K562 (cell line): ENCODE data around the gene CDHR1. TPM values are rescaled to one million over a fixed set of nuclear protein-coding genes. Genes with fewer than 3 reads are reported as not detected.

ENCODE experiments used
- ATAC-seq: fragments of 200-7000 bp; cut with Tn5 transposase; 3 replicates; pipeline ENCODE4 v1.9.1; 2020; ENCODE audit warnings: moderate library complexity
- BruUV-seq: library from RNA; stranded (reverse); fragments of 400-500 nt; replicated peaks from 2 replicates; lab custom pipeline; 2021; lab: Mats Ljungman, UMichigan
- CTCF ChIA-PET: fragments of 300-600 bp; formaldehyde crosslinking; extraction: SDS; loops from one replicate; lab custom pipeline; 2021; ENCODE audit warnings: low intra/inter-chr PET ratio; lab: Yijun Ruan, JAX
- POLR2A ChIA-PET: fragments of 300-600, 350-650 bp; sonication (Branson Sonifier 250); formaldehyde crosslinking; extraction: SDS; loops from one replicate; lab custom pipeline; 2021; ENCODE audit warnings: antibody characterized with exemption, inconsistent platforms; lab: Yijun Ruan, JAX
- DNase-seq, 4 experiments: peaks; one replicate each; pipeline versions ENCODE4 v3.0.0 to v3.0.0-alpha.2; 2011 to 2018; ENCODE audit warnings: low spot score in 3 of 4, mixed read lengths in 3 of 4; ENCODE audit errors: extremely low read depth in 1 of 4
- FAIRE-seq: peaks from 2 replicates; lab custom pipeline; 2011; peaks lifted over from hg19 to GRCh38; lab: Jason Lieb, UNC
- H2AFZ ChIP-seq: 2 replicates; pipeline ENCODE4 v1.6.0; 2011; ENCODE audit warnings: low read depth, low read length, control low read depth, inconsistent platforms
- H3K27ac ChIP-seq: fragments of 200-600 bp; 3 replicates; pipeline ENCODE4 v1.8.0; 2011; ENCODE audit warnings: low read depth, mild to moderate bottlenecking, control low read depth, inconsistent platforms, low read length, moderate library complexity, mixed read lengths; ENCODE audit errors: extremely low read depth
- H3K27me3 ChIP-seq, 2 experiments: fragments of 300-600 bp in 1 of 2; 2 replicates in 1 of 2; 3 replicates in 1 of 2; pipeline versions ENCODE4 v1.6.0 to v1.8.0; 2011; ENCODE audit warnings: inconsistent platforms in 2 of 2, low read length in 2 of 2, mild to moderate bottlenecking in 1 of 2, mixed read lengths in 1 of 2, moderate library complexity in 1 of 2; ENCODE audit not compliant: control insufficient read depth in 2 of 2, insufficient read depth in 2 of 2
- H3K36me3 ChIP-seq: fragments of 300-600 bp; 3 replicates; pipeline ENCODE4 v1.8.0; 2011; ENCODE audit warnings: mild to moderate bottlenecking, low read length, inconsistent platforms; ENCODE audit not compliant: control insufficient read depth, insufficient read depth
- H3K4me1 ChIP-seq, 2 experiments: fragments of 200-600 bp in 1 of 2; replicated peaks in 1 of 2; 2 replicates in 1 of 2; 3 replicates in 1 of 2; pipeline versions ENCODE4 v1.5.1 to v1.8.0; 2011; ENCODE audit warnings: inconsistent platforms in 2 of 2, low read length in 2 of 2, mild to moderate bottlenecking in 1 of 2, mixed read lengths in 1 of 2, moderate library complexity in 1 of 2; ENCODE audit not compliant: control insufficient read depth in 2 of 2, insufficient read depth in 2 of 2
- H3K4me2 ChIP-seq: 2 replicates; pipeline ENCODE4 v1.6.1; 2011; ENCODE audit warnings: low read length, control low read depth, inconsistent platforms, mixed read lengths; ENCODE audit not compliant: insufficient read depth
- H3K4me3 ChIP-seq: fragments of 200-600 bp; sonication (generic), shearing (Covaris generic); 2 replicates; pipeline ENCODE4 v1.5.1; 2016; ENCODE audit warnings: control low read depth, inconsistent platforms
- H3K79me2 ChIP-seq: fragments of 200-600 bp; 3 replicates; pipeline ENCODE4 v1.8.0; 2011; ENCODE audit warnings: low read length, inconsistent platforms; ENCODE audit not compliant: control insufficient read depth, insufficient read depth
- H3K9ac ChIP-seq, 2 experiments: 2 replicates each; pipeline versions ENCODE4 v1.6.0 to v1.6.1; 2011; ENCODE audit warnings: low read depth in 2 of 2, low read length in 2 of 2, control low read depth in 1 of 2, inconsistent platforms in 1 of 2, mild to moderate bottlenecking in 1 of 2, mixed read lengths in 1 of 2; ENCODE audit not compliant: insufficient read depth in 1 of 2
- H3K9me1 ChIP-seq: one replicate; pipeline ENCODE4 v1.6.0; 2011; ENCODE audit warnings: inconsistent platforms, mild to moderate bottlenecking, low read length, moderate library complexity; ENCODE audit not compliant: control insufficient read depth, insufficient read depth
- H3K9me3 ChIP-seq: replicated peaks from 2 replicates; pipeline ENCODE4 v1.5.1; 2011; ENCODE audit warnings: low read depth, low read length, inconsistent platforms; ENCODE audit not compliant: control insufficient read depth, insufficient read depth
- H4K20me1 ChIP-seq: replicated peaks from 2 replicates; pipeline ENCODE4 v1.6.1; 2011; ENCODE audit warnings: low read length, inconsistent platforms, mixed read lengths; ENCODE audit not compliant: control insufficient read depth, insufficient read depth
- BDP1 ChIP-seq: IDR thresholded peaks from 3 replicates; pipeline ENCODE4 v1.6.1; 2011; ENCODE audit not compliant: insufficient read length, insufficient read depth
- BRF1 ChIP-seq: IDR thresholded peaks from 3 replicates; pipeline ENCODE4 v1.6.1; 2011; ENCODE audit warnings: borderline replicate concordance, mild to moderate bottlenecking; ENCODE audit not compliant: insufficient read length; ENCODE audit errors: extremely low read depth
- HNRNPLL ChIP-seq: fragments of 200-400 bp; formaldehyde crosslinking; IDR thresholded peaks from 2 replicates; pipeline ENCODE4 v1.6.1; 2017; ENCODE audit warnings: low read length, low read depth, mild to moderate bottlenecking; ENCODE audit not compliant: poor library complexity, severe bottlenecking
- POLR2H ChIP-seq: IDR thresholded peaks from 2 replicates; pipeline ENCODE4 v1.6.1; 2016; ENCODE audit warnings: missing genetic modification characterization, low read depth, mild to moderate bottlenecking, control low read depth, missing compliant biosample characterization, moderate library complexity
- TAF1 ChIP-seq: IDR thresholded peaks from 2 replicates; pipeline ENCODE4 v1.6.1; 2011; ENCODE audit warnings: mild to moderate bottlenecking, low read length, moderate library complexity; ENCODE audit not compliant: insufficient read depth, control insufficient read depth, severe bottlenecking; ENCODE audit errors: extremely low read depth
- ZBTB1 ChIP-seq: sonication (generic); formaldehyde crosslinking; IDR thresholded peaks from 2 replicates; pipeline ENCODE4 v1.8.1; 2023; ENCODE audit warnings: missing genetic modification reagents, low read depth, mild to moderate bottlenecking, borderline replicate concordance
- ZNF174 ChIP-seq: fragments of 250-450 bp; sonication (Bioruptor Pico); IDR thresholded peaks from 2 replicates; pipeline ENCODE4 v1.4.0; 2020; ENCODE audit warnings: mild to moderate bottlenecking
- WGBS: fragments of 100-300 bp; shearing (Covaris generic); methylation state at CpG from one replicate; pipeline ENCODE4 v1.1.6; 2016; ENCODE audit warnings: low coverage, mixed read lengths; ENCODE audit not compliant: insufficient coverage; ENCODE audit errors: missing lambda C conversion rate; 5-methylcytosine and 5-hydroxymethylcytosine counted together
- in situ Hi-C: fragments of 300-500 bp; cut with MboI; formaldehyde crosslinking; loops from 4 replicates; pipeline ENCODE4 v1.15.0; 2018; ENCODE audit warnings: inconsistent platforms, mixed read lengths
- intact Hi-C: fragments of 100-400 bp; cut with micrococcal nuclease; formaldehyde crosslinking; loops from 2 replicates; pipeline ENCODE4 v1.14.2; 2022
- polyA plus RNA-seq, 8 experiments: library from polyadenylated mRNA; depleted of rRNA in 4 of 8; stranded (reverse) in 5 of 8; unstranded in 3 of 8; fragments of >200 nt; fragmentation: Nextera tagmentation in 2 of 8; fragmentation: Illumina TruSeq in 1 of 8; extraction: Ambion mirVana in 2 of 8; extraction: Trizol in 1 of 8; gene quantifications; 2 replicates each; pipeline versions ENCODE4 v1.2.1 to v1.2.3, GENCODE V29; 2011 to 2014; ENCODE audit warnings: inconsistent platforms in 1 of 8, missing spikeins in 1 of 8
- total RNA-seq, 7 experiments: library from RNA; depleted of rRNA in 6 of 7; stranded (reverse); fragments of >200 nt in 6 of 7; fragmentation: Illumina TruSeq in 2 of 7; extraction: Trizol in 2 of 7; gene quantifications; 2 replicates each; pipeline versions ENCODE4 v1.2.1 to v1.2.3, GENCODE V29; 2011 to 2021; ENCODE audit warnings: low replicate concordance in 1 of 7
- TF ChIP-seq, protein P1 (sequence below): fragments of 200-400 bp; formaldehyde crosslinking; IDR thresholded peaks from 2 replicates; pipeline ENCODE4 v1.6.1; 2017; ENCODE audit warnings: mild to moderate bottlenecking, low read depth, low read length, moderate library complexity
- TF ChIP-seq, protein P2 (sequence below), 3 experiments: IDR thresholded peaks in 2 of 3; conservative IDR thresholded peaks in 1 of 3; 2 replicates each; pipeline ENCODE4 v1.5.1; 2011 to 2012; ENCODE audit warnings: low read length in 3 of 3, mild to moderate bottlenecking in 3 of 3, control low read depth in 2 of 3, improper control_type of control experiment in 1 of 3, inconsistent platforms in 1 of 3, low read depth in 1 of 3, mixed read lengths in 1 of 3, moderate library complexity in 1 of 3; ENCODE audit not compliant: insufficient read depth in 2 of 3
- TF ChIP-seq, protein P3 (sequence below): sonication (generic); formaldehyde crosslinking; IDR thresholded peaks from 2 replicates; pipeline ENCODE4 v1.8.1; 2022; ENCODE audit warnings: missing genetic modification reagents

CDHR1 gene
- total and polyA plus RNA-seq, 9 of the 15 experiments (the other 6 are each of a cell fraction or from before 2014, with no cell fraction given) = 0.03 to 0.99 (median 0.20) TPM

DNA sequence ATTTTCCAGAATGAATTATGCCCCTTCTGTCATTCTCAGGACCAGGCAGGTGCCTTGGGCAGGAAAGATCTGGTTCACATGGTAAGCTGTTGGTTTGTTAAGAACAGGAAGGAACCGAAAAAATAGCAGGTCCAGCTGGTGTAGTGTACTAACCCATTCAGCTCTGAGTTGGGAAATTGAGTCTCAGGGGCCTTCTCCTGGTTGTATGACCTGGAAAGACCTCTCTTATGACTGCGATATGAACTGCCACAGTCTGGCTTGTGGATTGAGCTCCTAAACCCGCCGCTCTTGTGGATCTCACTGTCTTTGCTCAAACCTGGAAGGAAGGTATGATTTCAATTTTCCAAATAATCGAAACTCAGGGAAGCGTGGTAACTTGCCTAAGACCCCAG is 42.5 kb downstream of the CDHR1 start (continued):
- no peak for TF ChIP-seq BDP1
- TF ChIP-seq, all 486 proteins: peak for 0

DNA sequence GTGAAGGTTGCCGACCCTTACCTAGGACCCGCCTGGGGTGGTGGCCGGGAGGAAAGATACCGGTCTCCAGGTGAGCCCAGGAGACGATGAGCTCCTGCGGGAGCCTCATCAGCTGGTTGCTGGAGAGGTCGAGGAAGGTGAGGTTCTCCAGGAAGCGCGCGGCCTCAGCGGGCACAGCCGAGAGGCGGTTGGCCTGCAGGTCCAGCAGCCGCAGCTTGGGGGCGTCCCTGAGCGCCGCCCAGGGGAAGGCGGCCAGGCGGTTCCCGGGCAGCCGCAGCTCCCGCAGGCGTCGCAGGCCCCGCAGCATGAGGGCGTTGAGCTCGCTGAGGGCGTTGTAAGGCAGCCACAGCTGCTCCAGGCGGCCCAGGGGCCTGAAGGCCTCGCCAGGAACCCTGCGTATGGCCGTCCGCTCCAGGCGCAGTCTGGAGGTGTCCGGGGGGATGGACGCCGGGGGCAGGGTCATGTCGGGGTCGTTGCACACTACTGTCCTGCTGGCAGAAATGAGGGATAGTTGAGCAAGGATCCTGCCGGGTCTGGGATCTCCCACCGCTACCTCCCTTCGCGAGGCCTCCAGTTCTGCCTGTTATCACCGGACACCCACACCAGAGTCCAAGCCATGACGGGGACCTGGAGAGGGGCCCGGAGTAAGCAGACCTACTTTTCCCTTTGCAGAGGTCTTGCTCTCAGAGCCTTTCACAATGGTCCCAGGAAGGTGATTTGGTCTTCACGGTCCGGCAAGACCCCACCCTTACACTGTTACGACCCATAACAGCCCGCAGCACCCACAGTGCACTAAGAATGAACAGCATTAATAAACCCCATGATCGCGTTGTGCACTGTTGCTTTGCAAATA is 43.1 kb downstream of the CDHR1 start:
- Histone ChIP-seq H3K9me1 (no peaks in the 10 kb centered on the region), H3K27ac (no peak overlapping the region), H3K9me3 (no peaks in the 10 kb centered on the region), H2AFZ (0 out of 2 replicates have a peak overlapping the region, but pooled peaks have one; percentile 11), H3K9ac (0 out of 4 replicates have a peak overlapping the region, but pooled peaks of 1 of the 2 experiments have one; percentile 10), H3K36me3 (no peaks in the 10 kb centered on the region), H4K20me1 (no peaks in the 10 kb centered on the region), H3K27me3 (peaks cover 20 to 60% of the 10 kb centered on the region in 2 experiments; a peak in 4 of 5 replicates), H3K4me1 (peaks cover 0 to 7% of the 10 kb centered on the region in 2 experiments; a peak in 2 of 5 replicates), H3K79me2 (no peaks in the 10 kb centered on the region), H3K4me2 (no peak overlapping the region), H3K4me3 (no peak overlapping the region)
- WGBS = 29% methylated on average over 51 of the region's 52 CpGs
- intact Hi-C loops = no loop called here
- BruUV-seq = no TSS peak
- ATAC-seq = peak; percentile 94
- POLR2A ChIA-PET = interaction anchor here (0.6 to 1.4 kb wide), 3 partner anchors 9 to 368 kb away, joined by 3 to 5 read pairs (median 3); no protein-coding TSS in a partner anchor
- DNase-seq = peak; percentile 38 to 65 (median 62)
- in situ Hi-C loops = no loop called here
- CTCF ChIA-PET = no interaction called here
- FAIRE-seq = no peak
- TF ChIP-seq, protein P1, sequence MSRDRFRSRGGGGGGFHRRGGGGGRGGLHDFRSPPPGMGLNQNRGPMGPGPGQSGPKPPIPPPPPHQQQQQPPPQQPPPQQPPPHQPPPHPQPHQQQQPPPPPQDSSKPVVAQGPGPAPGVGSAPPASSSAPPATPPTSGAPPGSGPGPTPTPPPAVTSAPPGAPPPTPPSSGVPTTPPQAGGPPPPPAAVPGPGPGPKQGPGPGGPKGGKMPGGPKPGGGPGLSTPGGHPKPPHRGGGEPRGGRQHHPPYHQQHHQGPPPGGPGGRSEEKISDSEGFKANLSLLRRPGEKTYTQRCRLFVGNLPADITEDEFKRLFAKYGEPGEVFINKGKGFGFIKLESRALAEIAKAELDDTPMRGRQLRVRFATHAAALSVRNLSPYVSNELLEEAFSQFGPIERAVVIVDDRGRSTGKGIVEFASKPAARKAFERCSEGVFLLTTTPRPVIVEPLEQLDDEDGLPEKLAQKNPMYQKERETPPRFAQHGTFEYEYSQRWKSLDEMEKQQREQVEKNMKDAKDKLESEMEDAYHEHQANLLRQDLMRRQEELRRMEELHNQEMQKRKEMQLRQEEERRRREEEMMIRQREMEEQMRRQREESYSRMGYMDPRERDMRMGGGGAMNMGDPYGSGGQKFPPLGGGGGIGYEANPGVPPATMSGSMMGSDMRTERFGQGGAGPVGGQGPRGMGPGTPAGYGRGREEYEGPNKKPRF = no peak
- peak; percentile 73 for TF ChIP-seq HNRNPLL
- TF ChIP-seq ZBTB1 (CRISPR knock-in tag) = 0 out of 2 replicates have a peak, but pooled peaks have one; percentile 30
- TF ChIP-seq, protein P2, sequence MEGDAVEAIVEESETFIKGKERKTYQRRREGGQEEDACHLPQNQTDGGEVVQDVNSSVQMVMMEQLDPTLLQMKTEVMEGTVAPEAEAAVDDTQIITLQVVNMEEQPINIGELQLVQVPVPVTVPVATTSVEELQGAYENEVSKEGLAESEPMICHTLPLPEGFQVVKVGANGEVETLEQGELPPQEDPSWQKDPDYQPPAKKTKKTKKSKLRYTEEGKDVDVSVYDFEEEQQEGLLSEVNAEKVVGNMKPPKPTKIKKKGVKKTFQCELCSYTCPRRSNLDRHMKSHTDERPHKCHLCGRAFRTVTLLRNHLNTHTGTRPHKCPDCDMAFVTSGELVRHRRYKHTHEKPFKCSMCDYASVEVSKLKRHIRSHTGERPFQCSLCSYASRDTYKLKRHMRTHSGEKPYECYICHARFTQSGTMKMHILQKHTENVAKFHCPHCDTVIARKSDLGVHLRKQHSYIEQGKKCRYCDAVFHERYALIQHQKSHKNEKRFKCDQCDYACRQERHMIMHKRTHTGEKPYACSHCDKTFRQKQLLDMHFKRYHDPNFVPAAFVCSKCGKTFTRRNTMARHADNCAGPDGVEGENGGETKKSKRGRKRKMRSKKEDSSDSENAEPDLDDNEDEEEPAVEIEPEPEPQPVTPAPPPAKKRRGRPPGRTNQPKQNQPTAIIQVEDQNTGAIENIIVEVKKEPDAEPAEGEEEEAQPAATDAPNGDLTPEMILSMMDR (IDR thresholded peaks at IDR 0.05 in 2 of 3, conservative IDR thresholded peaks at IDR 0.05 in 1 of 3; ENCODE audit: insufficient read depth in 2 of 3, low read depth in 1 of 3, low read length in 3 of 3) = peak; percentile 60 to 82 (median 67)
- TF ChIP-seq ZNF174 (CRISPR knock-in tag) = no peak
- no peak for TF ChIP-seq TAF1
- TF ChIP-seq, protein P3, sequence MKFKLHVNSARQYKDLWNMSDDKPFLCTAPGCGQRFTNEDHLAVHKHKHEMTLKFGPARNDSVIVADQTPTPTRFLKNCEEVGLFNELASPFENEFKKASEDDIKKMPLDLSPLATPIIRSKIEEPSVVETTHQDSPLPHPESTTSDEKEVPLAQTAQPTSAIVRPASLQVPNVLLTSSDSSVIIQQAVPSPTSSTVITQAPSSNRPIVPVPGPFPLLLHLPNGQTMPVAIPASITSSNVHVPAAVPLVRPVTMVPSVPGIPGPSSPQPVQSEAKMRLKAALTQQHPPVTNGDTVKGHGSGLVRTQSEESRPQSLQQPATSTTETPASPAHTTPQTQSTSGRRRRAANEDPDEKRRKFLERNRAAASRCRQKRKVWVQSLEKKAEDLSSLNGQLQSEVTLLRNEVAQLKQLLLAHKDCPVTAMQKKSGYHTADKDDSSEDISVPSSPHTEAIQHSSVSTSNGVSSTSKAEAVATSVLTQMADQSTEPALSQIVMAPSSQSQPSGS = no peak
- TF ChIP-seq POLR2H (tag) = no peak
- no peak for TF ChIP-seq BRF1
